ENCODE measurements around the gene RASL11B.
A peak's percentile ranks its signal among the peaks of the same experiment; 100 is the strongest.
"Not testable (repeated sequence)": the region's sequence is repeated elsewhere in the genome, so short reads cannot be mapped to it uniquely, and the experiment has no call there.

RASL11B gene

GRCh38 chr4:52861879-52862616 lies at the start of gene RASL11B:
Gene RASL11B, plus strand, starts transcription at chr4:52862317. Its CDS starts 191 bp downstream, at chr4:52862508.
- peak; percentile 75 for DNase-seq

- no peak for DNase-seq
Observed at GRCh38 chr4:52813546-52813945, 48.6 kb upstream of the RASL11B start.

- DNase-seq, result no peak
Observed at GRCh38 chr4:52822583-52822971, 39.5 kb upstream of the RASL11B start.

- peak; percentile 35 for DNase-seq
Observed at GRCh38 chr4:52822972-52823701, 39.0 kb upstream of the RASL11B start.

GRCh38 chr4:52823702-52824092 lies 38.4 kb upstream of the RASL11B start:
- no peak for DNase-seq

- DNase-seq, result no peak
Observed at GRCh38 chr4:52824270-52824602, 37.9 kb upstream of the RASL11B start.

GRCh38 chr4:52824603-52825459 lies 37.3 kb upstream of the RASL11B start:
- no peak for DNase-seq

- DNase-seq, result no peak
Observed at GRCh38 chr4:52825460-52826090, 36.5 kb upstream of the RASL11B start.

- no peak for DNase-seq
Observed at GRCh38 chr4:52833941-52834525, 28.1 kb upstream of the RASL11B start.

- not testable (repeated sequence) for DNase-seq
Observed at GRCh38 chr4:52834641-52835456, 27.3 kb upstream of the RASL11B start.

- DNase-seq, result no peak
Observed at GRCh38 chr4:52836120-52836519, 26.0 kb upstream of the RASL11B start.

- no peak for DNase-seq
Observed at GRCh38 chr4:52836678-52837077, 25.4 kb upstream of the RASL11B start.

GRCh38 chr4:52837716-52838558 lies 24.2 kb upstream of the RASL11B start:
- no peak for DNase-seq

GRCh38 chr4:52838729-52839586 lies 23.2 kb upstream of the RASL11B start:
- no peak for DNase-seq

GRCh38 chr4:52840531-52841370 lies 21.4 kb upstream of the RASL11B start:
- no peak for DNase-seq

GRCh38 chr4:52841682-52842456 lies 20.2 kb upstream of the RASL11B start:
- DNase-seq, result no peak

GRCh38 chr4:52842792-52843191 lies 19.3 kb upstream of the RASL11B start:
- no peak for DNase-seq

GRCh38 chr4:52843351-52843750 lies 18.8 kb upstream of the RASL11B start:
- DNase-seq, result no peak
